PC-3 (cell line): ENCODE data around the gene NEUROG1. TPM values are rescaled to one million over a fixed set of nuclear protein-coding genes. Genes with fewer than 3 reads are reported as not detected.

Experiments used
- ATAC-seq: fragments of 200-7000 bp; cut with Tn5 transposase; 2 replicates; pipeline ENCODE4 v1.9.1; 2020; ENCODE audit warnings: mild to moderate bottlenecking, moderate library complexity
- BruUV-seq: library from RNA; stranded (reverse); fragments of 400-500 nt; replicated peaks from 2 replicates; lab custom pipeline; 2021; lab: Mats Ljungman, UMichigan
- CTCF ChIA-PET: fragments of 300-600 bp; sonication (Branson Sonifier 250); formaldehyde crosslinking; loops from one replicate; lab custom pipeline; 2022; ENCODE audit warnings: antibody characterized with exemption; lab: Charles Lee
- POLR2A ChIA-PET: fragments of 300-600 bp; sonication (Branson Sonifier 250); formaldehyde crosslinking; loops from one replicate; lab custom pipeline; 2022; ENCODE audit warnings: antibody characterized with exemption; ENCODE audit not compliant: unreplicated experiment; lab: Charles Lee
- DNase-seq: peaks from one replicate; pipeline ENCODE4 v3.0.0-alpha.2; 2015
- H2AFZ ChIP-seq: fragments of 300-600 bp; sonication (generic); 2 replicates; pipeline ENCODE4 v1.6.0; 2016; ENCODE audit warnings: antibody characterized with exemption, low read length
- H3F3A ChIP-seq: fragments of 300-600 bp; sonication (generic); one replicate; pipeline ENCODE4 v1.6.0; 2017; ENCODE audit warnings: antibody characterized with exemption, low read length, control low read depth, mild to moderate bottlenecking; ENCODE audit not compliant: unreplicated experiment
- H3K27ac ChIP-seq: fragments of 300-600 bp; sonication (generic); 2 replicates; pipeline ENCODE4 v1.5.1; 2016; ENCODE audit warnings: mild to moderate bottlenecking, low read length
- H3K27me3 ChIP-seq: fragments of 300-600 bp; sonication (generic); 2 replicates; pipeline ENCODE4 v1.6.1; 2016; ENCODE audit warnings: low read length, mixed read lengths
- H3K36me3 ChIP-seq: fragments of 300-600 bp; sonication (generic); 2 replicates; pipeline ENCODE4 v1.6.1; 2016; ENCODE audit warnings: low read depth, mixed run types, low read length, mixed read lengths
- H3K4me1 ChIP-seq: fragments of 300-600 bp; sonication (generic); 2 replicates; pipeline ENCODE4 v1.5.1; 2016; ENCODE audit warnings: low read length; ENCODE audit not compliant: insufficient read depth
- H3K4me2 ChIP-seq: fragments of 300-600 bp; sonication (generic); 2 replicates; pipeline ENCODE4 v1.6.0; 2016; ENCODE audit warnings: low read length
- H3K4me3 ChIP-seq: fragments of 300-600 bp; sonication (generic); 2 replicates; pipeline ENCODE4 v1.5.1; 2016; ENCODE audit warnings: mild to moderate bottlenecking, low read length, mixed read lengths
- H3K79me2 ChIP-seq: fragments of 300-600 bp; sonication (generic); 2 replicates; pipeline ENCODE4 v1.6.1; 2017; ENCODE audit warnings: low read length, mixed read lengths
- H3K9ac ChIP-seq: fragments of 300-600 bp; sonication (generic); 2 replicates; pipeline ENCODE4 v1.6.0; 2016; ENCODE audit warnings: mild to moderate bottlenecking, low read length
- H3K9me2 ChIP-seq: fragments of 300-600 bp; sonication (generic); replicated peaks from 2 replicates; pipeline ENCODE4 v1.6.1; 2016; ENCODE audit warnings: mixed run types, low read length, mixed read lengths
- H3K9me3 ChIP-seq: fragments of 300-600 bp; sonication (generic); 2 replicates; pipeline ENCODE4 v1.6.1; 2016; ENCODE audit warnings: low read length, mixed read lengths
- H4K20me1 ChIP-seq: fragments of 300-600 bp; sonication (generic); 2 replicates; pipeline ENCODE4 v1.6.1; 2016; ENCODE audit warnings: low read length, mixed read lengths
- EZH2 ChIP-seq: fragments of 300-600 bp; sonication (generic); IDR thresholded peaks from one replicate; pipeline ENCODE4 v1.6.1; 2017; ENCODE audit warnings: antibody characterized with exemption, mild to moderate bottlenecking, low read length; ENCODE audit not compliant: unreplicated experiment
- EZH2phosphoT487 ChIP-seq: fragments of 300-600 bp; sonication (generic); IDR thresholded peaks from 2 replicates; pipeline ENCODE4 v1.6.1; 2018; ENCODE audit warnings: mild to moderate bottlenecking, antibody characterized with exemption, low read length, borderline replicate concordance
- intact Hi-C: fragments of 100-400 bp; cut with micrococcal nuclease; formaldehyde crosslinking; loops from 2 replicates; pipeline ENCODE4 v1.9.0; 2023
- total RNA-seq: library from RNA; depleted of rRNA; stranded (reverse); fragments of >200 nt; gene quantifications from 2 replicates; pipeline ENCODE4 v1.2.3, GENCODE V29; 2014
- TF ChIP-seq, protein P1 (sequence below): fragments of 300-600 bp; sonication (generic); conservative IDR thresholded peaks from 2 replicates; pipeline ENCODE4 v1.5.1; 2017; ENCODE audit warnings: antibody characterized with exemption, low read depth, mild to moderate bottlenecking, low read length

The NEUROG1 gene
- total RNA-seq, 1 experiment from 2014 or later = not detected

DNA sequence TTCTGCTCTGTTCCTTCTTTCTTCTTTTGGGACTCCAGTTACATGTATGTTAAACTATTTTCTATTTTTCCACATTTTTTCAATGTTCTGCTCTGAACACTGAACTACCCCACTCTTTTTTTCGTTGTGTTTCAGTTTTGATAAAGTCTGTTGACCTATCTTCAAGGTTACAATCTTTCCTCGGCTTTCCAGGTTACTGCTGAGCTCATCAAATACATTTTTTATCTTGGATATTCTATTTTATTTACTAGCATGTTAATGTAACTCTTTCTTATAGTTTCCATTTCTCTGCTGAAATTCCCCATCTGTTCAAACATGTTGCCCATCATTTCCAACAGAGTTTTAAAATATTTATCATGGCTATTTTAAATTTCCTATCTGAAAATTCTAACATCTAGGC lies 13.8 kb downstream of the NEUROG1 start:
- Histone ChIP-seq H2AFZ (no peak overlapping the region), H3K9ac (no peak overlapping the region), H3F3A (no peaks in the 10 kb centered on the region), H3K9me3 (no peaks in the 10 kb centered on the region), H3K79me2 (no peaks in the 10 kb centered on the region), H3K9me2 (no peaks in the 10 kb centered on the region), H3K4me1 (no peaks in the 10 kb centered on the region), H3K4me2 (no peak overlapping the region), H4K20me1 (no peaks in the 10 kb centered on the region), H3K4me3 (no peak overlapping the region), H3K27ac (no peak overlapping the region), H3K27me3 (peaks cover 8% of the 10 kb centered on the region; the same call in 1 of the 2 replicates), H3K36me3 (no peaks in the 10 kb centered on the region)
- TF ChIP-seq, protein P1, sequence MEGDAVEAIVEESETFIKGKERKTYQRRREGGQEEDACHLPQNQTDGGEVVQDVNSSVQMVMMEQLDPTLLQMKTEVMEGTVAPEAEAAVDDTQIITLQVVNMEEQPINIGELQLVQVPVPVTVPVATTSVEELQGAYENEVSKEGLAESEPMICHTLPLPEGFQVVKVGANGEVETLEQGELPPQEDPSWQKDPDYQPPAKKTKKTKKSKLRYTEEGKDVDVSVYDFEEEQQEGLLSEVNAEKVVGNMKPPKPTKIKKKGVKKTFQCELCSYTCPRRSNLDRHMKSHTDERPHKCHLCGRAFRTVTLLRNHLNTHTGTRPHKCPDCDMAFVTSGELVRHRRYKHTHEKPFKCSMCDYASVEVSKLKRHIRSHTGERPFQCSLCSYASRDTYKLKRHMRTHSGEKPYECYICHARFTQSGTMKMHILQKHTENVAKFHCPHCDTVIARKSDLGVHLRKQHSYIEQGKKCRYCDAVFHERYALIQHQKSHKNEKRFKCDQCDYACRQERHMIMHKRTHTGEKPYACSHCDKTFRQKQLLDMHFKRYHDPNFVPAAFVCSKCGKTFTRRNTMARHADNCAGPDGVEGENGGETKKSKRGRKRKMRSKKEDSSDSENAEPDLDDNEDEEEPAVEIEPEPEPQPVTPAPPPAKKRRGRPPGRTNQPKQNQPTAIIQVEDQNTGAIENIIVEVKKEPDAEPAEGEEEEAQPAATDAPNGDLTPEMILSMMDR = no peak
- no peak for TF ChIP-seq EZH2phosphoT487
- no peak for TF ChIP-seq EZH2
- BruUV-seq = no TSS peak
- DNase-seq = no peak
- ChIA-PET POLR2A (no interaction called here), CTCF (no interaction called here)
- no peak for ATAC-seq
- intact Hi-C loops = no loop called here

DNA sequence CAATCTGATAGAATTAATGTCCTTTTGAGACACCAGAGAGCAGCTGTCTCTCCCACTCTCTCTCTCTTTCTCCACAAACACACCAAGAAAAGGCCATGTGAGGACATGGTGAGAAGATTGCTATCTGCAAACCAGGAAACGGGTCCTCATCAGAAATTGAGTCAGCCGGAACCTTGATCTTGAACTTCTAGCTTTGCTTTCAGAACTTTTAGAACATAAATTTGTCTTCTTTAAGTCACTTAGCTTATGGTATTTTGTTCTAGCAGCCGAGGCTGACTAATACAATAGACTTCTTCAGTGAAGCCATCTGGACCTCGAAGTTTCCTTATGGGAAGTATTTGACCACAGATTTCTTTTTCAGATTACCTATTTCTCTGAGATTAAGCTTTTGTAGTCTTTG lies 18.1 kb downstream of the NEUROG1 start:
- Histone ChIP-seq H3K9me2 (no peaks in the 10 kb centered on the region), H3F3A (no peaks in the 10 kb centered on the region), H4K20me1 (no peaks in the 10 kb centered on the region), H2AFZ (no peak overlapping the region), H3K9ac (no peak overlapping the region), H3K27ac (no peak overlapping the region), H3K27me3 (peaks cover 8% of the 10 kb centered on the region; the same call in 1 of the 2 replicates), H3K4me2 (no peak overlapping the region), H3K36me3 (no peaks in the 10 kb centered on the region), H3K4me3 (no peak overlapping the region), H3K9me3 (no peaks in the 10 kb centered on the region), H3K4me1 (no peaks in the 10 kb centered on the region), H3K79me2 (no peaks in the 10 kb centered on the region)
- TF ChIP-seq EZH2phosphoT487 = no peak
- TF ChIP-seq, protein P1 = no peak
- no peak for TF ChIP-seq EZH2
- no TSS peak for BruUV-seq
- DNase-seq (no peak), ATAC-seq (no peak)
- intact Hi-C loops = no loop called here
- CTCF ChIA-PET = no interaction called here
- POLR2A ChIA-PET = no interaction called here

DNA sequence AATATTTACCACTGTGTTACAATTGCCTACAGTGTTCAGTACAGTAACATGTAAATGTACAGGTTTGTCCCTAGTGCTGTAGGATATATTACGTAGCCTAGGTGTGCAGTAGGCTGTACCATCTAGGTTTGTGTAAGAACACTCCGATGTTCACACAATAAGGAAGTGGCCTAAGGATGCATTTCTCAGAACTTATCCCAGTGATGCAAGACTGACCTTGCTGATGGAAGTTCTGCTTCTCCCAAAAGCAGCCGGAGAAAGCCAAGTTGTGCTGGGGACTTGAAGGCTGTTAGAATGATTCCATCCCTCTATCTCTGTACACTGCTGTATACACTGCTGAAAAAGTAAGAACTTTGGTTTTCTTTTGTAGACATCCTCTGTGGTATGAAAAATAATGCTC lies 21.6 kb downstream of the NEUROG1 start:
- no peak overlapping the region for H3K4me2 ChIP-seq
- no peaks in the 10 kb centered on the region for H3K27me3 ChIP-seq
- POLR2A ChIA-PET = no interaction called here
- H3F3A ChIP-seq = no peaks in the 10 kb centered on the region
- H3K9ac ChIP-seq = no peak overlapping the region
- DNase-seq = no peak
- TF ChIP-seq, protein P1 = no peak
- no peak for TF ChIP-seq EZH2phosphoT487
- TF ChIP-seq EZH2 = no peak
- intact Hi-C loops = no loop called here
- H3K79me2 ChIP-seq = no peaks in the 10 kb centered on the region
- CTCF ChIA-PET = no interaction called here
- no peak overlapping the region for H3K27ac ChIP-seq
- no peak for ATAC-seq
- H3K4me1 ChIP-seq = no peaks in the 10 kb centered on the region
- no TSS peak for BruUV-seq
- no peak overlapping the region for H2AFZ ChIP-seq
- H3K36me3 ChIP-seq = no peaks in the 10 kb centered on the region
- no peaks in the 10 kb centered on the region for H3K9me2 ChIP-seq
- no peak overlapping the region for H3K4me3 ChIP-seq
- H4K20me1 ChIP-seq = no peaks in the 10 kb centered on the region
- no peaks in the 10 kb centered on the region for H3K9me3 ChIP-seq
